Measurements from ENCODE around the gene RRBP1. TPM values are rescaled to one million over a fixed set of nuclear protein-coding genes. Genes with fewer than 3 reads are reported as not detected.

RRBP1 gene
- total and polyA plus RNA-seq, 2 experiments from 2014 or later = 193 to 242 TPM

- Histone ChIP-seq H3K27me3 (no peaks in the 10 kb centered on the region), H3K4me2 (peak overlapping the region; percentile 69), H3K79me2 (no peaks in the 10 kb centered on the region), H3K9me3 (ENCODE audit: low read depth) (no peaks in the 10 kb centered on the region), H3K4me1 (ENCODE audit: insufficient read depth) (peaks cover 56% of the 10 kb centered on the region), H3K36me3 (replicated peaks; ENCODE audit: insufficient read depth, low read depth) (no peaks in the 10 kb centered on the region), H3K4me3 (no peak overlapping the region), H3K9me2 (replicated peaks; ENCODE audit: insufficient read depth) (no peaks in the 10 kb centered on the region), H3K27ac (peak overlapping the region; percentile 91), H2AFZ (no peak overlapping the region), H4K20me1 (ENCODE audit: insufficient read depth, poor library complexity, severe bottlenecking) (no peaks in the 10 kb centered on the region)
- TF ChIP-seq, protein P1, sequence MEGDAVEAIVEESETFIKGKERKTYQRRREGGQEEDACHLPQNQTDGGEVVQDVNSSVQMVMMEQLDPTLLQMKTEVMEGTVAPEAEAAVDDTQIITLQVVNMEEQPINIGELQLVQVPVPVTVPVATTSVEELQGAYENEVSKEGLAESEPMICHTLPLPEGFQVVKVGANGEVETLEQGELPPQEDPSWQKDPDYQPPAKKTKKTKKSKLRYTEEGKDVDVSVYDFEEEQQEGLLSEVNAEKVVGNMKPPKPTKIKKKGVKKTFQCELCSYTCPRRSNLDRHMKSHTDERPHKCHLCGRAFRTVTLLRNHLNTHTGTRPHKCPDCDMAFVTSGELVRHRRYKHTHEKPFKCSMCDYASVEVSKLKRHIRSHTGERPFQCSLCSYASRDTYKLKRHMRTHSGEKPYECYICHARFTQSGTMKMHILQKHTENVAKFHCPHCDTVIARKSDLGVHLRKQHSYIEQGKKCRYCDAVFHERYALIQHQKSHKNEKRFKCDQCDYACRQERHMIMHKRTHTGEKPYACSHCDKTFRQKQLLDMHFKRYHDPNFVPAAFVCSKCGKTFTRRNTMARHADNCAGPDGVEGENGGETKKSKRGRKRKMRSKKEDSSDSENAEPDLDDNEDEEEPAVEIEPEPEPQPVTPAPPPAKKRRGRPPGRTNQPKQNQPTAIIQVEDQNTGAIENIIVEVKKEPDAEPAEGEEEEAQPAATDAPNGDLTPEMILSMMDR (IDR thresholded peaks at IDR 0.05; ENCODE audit: poor library complexity) = no peak
- TF ChIP-seq EZH2 (IDR thresholded peaks at IDR 0.05; ENCODE audit: borderline replicate concordance) (no peak), EZH2phosphoT487 (IDR thresholded peaks at IDR 0.05; ENCODE audit: low read depth, severe bottlenecking, unreplicated experiment) (no peak)
- no peak for DNase-seq (ENCODE audit: low spot score)
- WGBS (ENCODE audit: low lambda C conversion rate, missing lambda C conversion rate) = 41% methylated on average over 5 of the region's 5 CpGs
These were observed 29.2 kb upstream of the RRBP1 start for GRCh38 chr20:17711267-17711627.

DNA sequence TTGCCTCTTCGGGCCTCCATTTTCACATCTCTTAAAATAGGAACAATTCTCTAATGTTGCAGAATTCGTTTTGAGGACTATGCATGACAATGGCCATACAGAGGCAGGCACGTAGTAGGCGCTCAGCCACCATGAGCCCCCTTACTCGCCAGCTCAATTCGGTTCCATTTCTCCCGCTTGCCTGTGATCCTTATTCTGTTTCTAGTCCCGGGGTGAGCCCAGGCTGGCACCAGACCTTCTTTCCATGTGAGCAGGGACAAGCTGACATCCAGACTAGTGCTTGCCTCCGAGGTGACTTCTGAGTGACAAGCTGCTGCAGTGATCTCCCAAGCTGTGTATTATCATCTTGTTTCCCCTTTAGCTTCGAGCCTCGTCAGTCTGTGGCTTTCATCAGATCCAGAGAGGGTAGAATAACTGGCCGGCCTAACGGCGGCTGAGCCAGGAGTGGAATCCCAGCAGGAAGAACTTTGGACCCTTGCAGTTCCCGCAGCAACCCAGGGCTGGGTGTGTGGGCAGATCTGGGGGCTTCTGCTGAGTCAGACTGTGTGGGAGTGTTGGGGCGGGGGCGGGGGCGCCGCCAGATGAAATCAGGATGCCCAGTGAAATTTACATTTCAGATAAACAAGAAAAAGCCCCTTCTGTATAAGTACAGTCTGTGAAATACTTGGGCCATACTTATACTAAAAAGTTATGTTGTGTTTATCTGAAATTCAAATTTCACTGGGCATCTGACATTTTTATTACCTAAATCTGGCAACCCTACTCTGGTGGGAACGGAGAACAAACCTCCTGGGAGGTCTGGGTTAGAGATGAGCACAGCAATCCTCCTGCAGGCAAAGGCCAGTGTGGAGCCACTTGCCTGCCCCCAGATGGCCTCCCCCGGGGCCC, 28.6 kb upstream of the RRBP1 start:
- Histone ChIP-seq H3K27ac (peak overlapping the region; percentile 91), H2AFZ (no peak overlapping the region), H3K4me3 (no peak overlapping the region), H3K36me3 (replicated peaks; ENCODE audit: insufficient read depth, low read depth) (no peaks in the 10 kb centered on the region), H3K9me2 (replicated peaks; ENCODE audit: insufficient read depth) (no peaks in the 10 kb centered on the region), H3K4me2 (peak overlapping the region; percentile 69), H3K27me3 (no peaks in the 10 kb centered on the region), H3K4me1 (ENCODE audit: insufficient read depth) (peaks cover 56% of the 10 kb centered on the region), H3K9me3 (ENCODE audit: low read depth) (no peaks in the 10 kb centered on the region), H3K79me2 (no peaks in the 10 kb centered on the region), H4K20me1 (ENCODE audit: insufficient read depth, poor library complexity, severe bottlenecking) (no peaks in the 10 kb centered on the region)
- peak; percentile 83 for DNase-seq (ENCODE audit: low spot score)
- 31% methylated on average over 21 of the region's 21 CpGs for WGBS (ENCODE audit: low lambda C conversion rate, missing lambda C conversion rate)
- no peak for TF ChIP-seq EZH2 (IDR thresholded peaks at IDR 0.05; ENCODE audit: borderline replicate concordance)
- TF ChIP-seq, protein P1 (IDR thresholded peaks at IDR 0.05; ENCODE audit: poor library complexity) = no peak
- no peak for TF ChIP-seq EZH2phosphoT487 (IDR thresholded peaks at IDR 0.05; ENCODE audit: low read depth, severe bottlenecking, unreplicated experiment)

- peaks cover 54% of the 10 kb centered on the region for H3K4me1 ChIP-seq (ENCODE audit: insufficient read depth)
- no peaks in the 10 kb centered on the region for H3K79me2 ChIP-seq
- H4K20me1 ChIP-seq (ENCODE audit: insufficient read depth, poor library complexity, severe bottlenecking) = no peaks in the 10 kb centered on the region
- no peaks in the 10 kb centered on the region for H3K9me2 ChIP-seq (replicated peaks; ENCODE audit: insufficient read depth)
- H3K36me3 ChIP-seq (replicated peaks; ENCODE audit: insufficient read depth, low read depth) = no peaks in the 10 kb centered on the region
- peak overlapping the region; percentile 91 for H3K27ac ChIP-seq
- TF ChIP-seq EZH2phosphoT487 (IDR thresholded peaks at IDR 0.05; ENCODE audit: low read depth, severe bottlenecking, unreplicated experiment) (no peak), EZH2 (IDR thresholded peaks at IDR 0.05; ENCODE audit: borderline replicate concordance) (no peak)
- TF ChIP-seq, protein P1 (IDR thresholded peaks at IDR 0.05; ENCODE audit: poor library complexity) = no peak
- H3K9me3 ChIP-seq (ENCODE audit: low read depth) = no peaks in the 10 kb centered on the region
- no peak overlapping the region for H3K4me3 ChIP-seq
- H2AFZ ChIP-seq = no peak overlapping the region
- H3K4me2 ChIP-seq = peak overlapping the region; percentile 69
- WGBS (ENCODE audit: low lambda C conversion rate, missing lambda C conversion rate) = 86% methylated on average over 12 of the region's 12 CpGs
- no peak for DNase-seq (ENCODE audit: low spot score)
- no peaks in the 10 kb centered on the region for H3K27me3 ChIP-seq
These were observed 27.6 kb upstream of the RRBP1 start for GRCh38 chr20:17709361-17710293.

Measured in hepatocyte (in vitro differentiated cells).